K562 (cell line): ENCODE measurements around the gene TGFBR3L. TPM values are rescaled to one million over a fixed set of nuclear protein-coding genes. Genes with fewer than 3 reads are reported as not detected.

Source experiments
- CREB1 ChIP-seq, 2 experiments: sonication (generic) in 1 of 2; formaldehyde crosslinking in 1 of 2; IDR thresholded peaks; 2 replicates each; pipeline versions ENCODE4 v1.6.1 to v1.8.0; 2012 to 2022; ENCODE audit warnings: inconsistent platforms in 1 of 2, mild to moderate bottlenecking in 1 of 2, missing genetic modification reagents in 1 of 2, moderate library complexity in 1 of 2
- ETV1 ChIP-seq: fragments of 450-650 bp; conservative IDR thresholded peaks from 2 replicates; pipeline ENCODE4 v1.6.1; 2016; ENCODE audit warnings: missing genetic modification characterization, control low read depth, low read depth, missing compliant biosample characterization
- GABPA ChIP-seq: fragments of 200-800 bp; sonication (Bioruptor generic); conservative IDR thresholded peaks from 2 replicates; pipeline ENCODE4 v1.6.1; 2016; ENCODE audit warnings: low read depth, missing genetic modification characterization, missing compliant biosample characterization
- HDAC1 ChIP-seq, 2 experiments: fragments of 450-650 bp; IDR thresholded peaks; 2 replicates each; pipeline ENCODE4 v1.6.1; 2016 to 2017; ENCODE audit warnings: inconsistent platforms in 1 of 2, mild to moderate bottlenecking in 1 of 2, moderate library complexity in 1 of 2
- ID3 ChIP-seq, 2 experiments: fragments of 250-450 bp in 1 of 2; fragments of 450-650 bp in 1 of 2; sonication (Bioruptor Pico) in 1 of 2; IDR thresholded peaks; 2 replicates each; pipeline versions ENCODE4 v1.6.1 to v1.8.0; 2016 to 2021; ENCODE audit warnings: mild to moderate bottlenecking in 2 of 2, moderate library complexity in 2 of 2, missing compliant biosample characterization in 1 of 2, missing genetic modification characterization in 1 of 2
- ILK ChIP-seq: fragments of 450-650 bp; IDR thresholded peaks from 2 replicates; pipeline ENCODE4 v1.6.1; 2016; ENCODE audit warnings: missing genetic modification characterization, low read depth, mild to moderate bottlenecking, missing compliant biosample characterization, moderate library complexity, borderline replicate concordance
- PCBP1 ChIP-seq: fragments of 200-400 bp; formaldehyde crosslinking; IDR thresholded peaks from 2 replicates; pipeline ENCODE4 v1.6.1; 2018; ENCODE audit warnings: mild to moderate bottlenecking, low read depth, low read length; ENCODE audit not compliant: poor library complexity, severe bottlenecking
- PKNOX1 ChIP-seq: fragments of 450-650 bp; IDR thresholded peaks from 2 replicates; pipeline ENCODE4 v1.6.1; 2016
- POLR2B ChIP-seq: fragments of 450-650 bp; IDR thresholded peaks from 2 replicates; pipeline ENCODE4 v1.6.1; 2018; ENCODE audit warnings: low read depth; ENCODE audit not compliant: partially characterized antibody
- PURB ChIP-seq: sonication (generic); formaldehyde crosslinking; IDR thresholded peaks from 2 replicates; pipeline ENCODE4 v1.9.0; 2021; ENCODE audit warnings: low read depth, mild to moderate bottlenecking, missing genetic modification reagents
- RB1 ChIP-seq: fragments of 450-650 bp; IDR thresholded peaks from 2 replicates; pipeline ENCODE4 v1.6.1; 2017; ENCODE audit warnings: low read depth, mild to moderate bottlenecking
- RBM34 ChIP-seq: fragments of 200-400 bp; formaldehyde crosslinking; IDR thresholded peaks from 2 replicates; pipeline ENCODE4 v1.6.1; 2018; ENCODE audit warnings: low read length, borderline replicate concordance; ENCODE audit not compliant: insufficient read depth
- SREBF2 ChIP-seq: sonication (generic); formaldehyde crosslinking; IDR thresholded peaks from 2 replicates; pipeline ENCODE4 v1.4.0; 2020; ENCODE audit warnings: mild to moderate bottlenecking, missing genetic modification reagents
- TCF15 ChIP-seq: fragments of 250-450 bp; sonication (Bioruptor Pico); IDR thresholded peaks from 2 replicates; pipeline ENCODE4 v1.8.0; 2022; ENCODE audit warnings: moderate library complexity, mild to moderate bottlenecking, inconsistent platforms
- ZBTB34 ChIP-seq: fragments of 250-450 bp; sonication (Bioruptor Pico); IDR thresholded peaks from 2 replicates; pipeline ENCODE4 v1.8.0; 2021; ENCODE audit warnings: mild to moderate bottlenecking, moderate library complexity
- ZNF134 ChIP-seq: fragments of 250-450 bp; sonication (Bioruptor Pico); conservative IDR thresholded peaks from 2 replicates; pipeline ENCODE4 v1.4.0; 2020
- ZNF639 ChIP-seq, 2 experiments: fragments of 200-800 bp in 1 of 2; sonication (Bioruptor generic) in 1 of 2; sonication (generic) in 1 of 2; formaldehyde crosslinking in 1 of 2; IDR thresholded peaks in 1 of 2; conservative IDR thresholded peaks in 1 of 2; 2 replicates each; pipeline versions ENCODE4 v1.5.0 to v1.6.1; 2016 to 2020; ENCODE audit warnings: missing compliant biosample characterization in 1 of 2, missing genetic modification characterization in 1 of 2, missing genetic modification reagents in 1 of 2
- polyA plus RNA-seq, 8 experiments: library from polyadenylated mRNA; depleted of rRNA in 4 of 8; stranded (reverse) in 5 of 8; unstranded in 3 of 8; fragments of >200 nt; fragmentation: Nextera tagmentation in 2 of 8; fragmentation: Illumina TruSeq in 1 of 8; extraction: Ambion mirVana in 2 of 8; extraction: Trizol in 1 of 8; gene quantifications; 2 replicates each; pipeline versions ENCODE4 v1.2.1 to v1.2.3, GENCODE V29; 2011 to 2014; ENCODE audit warnings: inconsistent platforms in 1 of 8, missing spikeins in 1 of 8
- total RNA-seq, 7 experiments: library from RNA; depleted of rRNA in 6 of 7; stranded (reverse); fragments of >200 nt in 6 of 7; fragmentation: Illumina TruSeq in 2 of 7; extraction: Trizol in 2 of 7; gene quantifications; 2 replicates each; pipeline versions ENCODE4 v1.2.1 to v1.2.3, GENCODE V29; 2011 to 2021; ENCODE audit warnings: low replicate concordance in 1 of 7

The TGFBR3L gene
- total and polyA plus RNA-seq, 9 of the 15 experiments (the other 6 are each of a cell fraction or from before 2014, with no cell fraction given), result not detected

GRCh38 chr19:7919610-7920518, 5.2 kb downstream of the TGFBR3L start, which contains the start of gene SNAPC2 (continued):
- no peak for TF ChIP-seq PURB
- TF ChIP-seq TCF15, result no peak
- TF ChIP-seq ILK (tag), result no peak
- TF ChIP-seq CREB1 (IDR thresholded peaks at IDR 0.05), result peak; percentile 47
- TF ChIP-seq CREB1 (CRISPR knock-in tag; IDR thresholded peaks at IDR 0.05), result peak; percentile 49; the same call in 1 of the 2 replicates
- peak; percentile 95; the same call in 1 of the 2 replicates for TF ChIP-seq RBM34
- no peak for TF ChIP-seq SREBF2 (CRISPR knock-in tag)
- peak in 1 of 2 experiments; percentile 74; a peak in 2 of 4 replicates for TF ChIP-seq HDAC1 (IDR thresholded peaks at IDR 0.05)
- peak in 1 of 2 experiments; percentile 97; a peak in 2 of 4 replicates for TF ChIP-seq ZNF639 (CRISPR knock-in tag; conservative IDR thresholded peaks at IDR 0.05 in 1 of 2, IDR thresholded peaks at IDR 0.05 in 1 of 2)
- peak; percentile 86 for TF ChIP-seq PCBP1
- TF ChIP-seq PKNOX1, result peak; percentile 4; the same call in 1 of the 2 replicates
- TF ChIP-seq ZBTB34 (CRISPR knock-in tag), result no peak
- TF ChIP-seq ETV1, result peak; percentile 54; the same call in 1 of the 2 replicates
- no peak for TF ChIP-seq ZNF134 (CRISPR knock-in tag)
- no peak for TF ChIP-seq ID3 (CRISPR knock-in tag; IDR thresholded peaks at IDR 0.05)
- TF ChIP-seq ID3 (tag; IDR thresholded peaks at IDR 0.05), result peak; percentile 79; the same call in 1 of the 2 replicates
- peak; percentile 50 for TF ChIP-seq POLR2B
- peak; percentile 72 for TF ChIP-seq RB1
- peak; percentile 57; the same call in 1 of the 2 replicates for TF ChIP-seq GABPA
